HG03457 (cell line): Measurements from ENCODE around the gene TREML1.
"Not testable (repeated sequence)": the region's sequence is repeated elsewhere in the genome, so short reads cannot be mapped to it uniquely, and the experiment has no call there.

ENCODE experiments used
- ATAC-seq: cut with Tn5 transposase; IDR thresholded peaks from one replicate; pipeline ENCODE4 v1.9.1; 2021; ENCODE audit warnings: moderate number of reproducible peaks; ENCODE audit not compliant: unreplicated experiment

The TREML1 gene

DNA sequence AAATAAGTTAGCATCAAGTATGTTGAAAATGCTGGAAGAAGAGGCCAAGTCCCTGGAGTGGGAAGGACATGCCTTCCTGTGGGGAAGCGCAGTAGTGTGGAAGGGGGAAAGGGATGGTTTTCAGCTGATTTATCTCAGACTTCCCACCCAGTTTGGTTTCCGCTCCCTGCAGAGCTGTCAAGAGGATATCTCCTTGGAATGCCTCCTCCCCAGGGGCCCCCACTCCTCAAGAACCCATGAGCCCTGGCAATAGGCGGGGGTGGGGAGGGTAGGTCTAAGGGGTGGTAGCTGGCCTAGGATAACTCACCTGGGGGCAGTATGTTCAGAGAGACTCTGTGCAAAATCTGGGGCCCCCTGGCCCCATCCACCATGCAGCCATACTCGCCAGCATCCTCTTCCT is 696 bp downstream of the TREML1 start:
- ATAC-seq = no peak

DNA sequence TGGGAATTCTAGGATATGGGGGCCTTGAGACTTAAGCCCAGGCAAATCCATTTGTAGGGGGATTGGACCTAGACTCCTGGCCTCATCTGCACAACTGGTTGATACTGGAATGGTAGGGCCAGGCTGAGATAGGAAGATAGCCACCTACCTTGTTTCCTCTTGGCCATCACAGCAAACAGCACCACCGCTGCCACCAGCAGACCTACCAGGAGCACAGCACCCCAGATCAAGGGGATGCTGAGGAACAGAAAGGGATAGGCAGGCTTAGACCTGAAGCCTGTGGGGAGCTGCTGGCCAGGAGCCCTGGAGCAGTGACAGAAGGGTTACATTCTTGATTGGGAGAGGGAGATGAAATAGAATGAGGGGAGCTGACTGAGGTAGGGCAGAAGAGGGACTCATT is 3.5 kb downstream of the TREML1 start:
- no peak for ATAC-seq

DNA sequence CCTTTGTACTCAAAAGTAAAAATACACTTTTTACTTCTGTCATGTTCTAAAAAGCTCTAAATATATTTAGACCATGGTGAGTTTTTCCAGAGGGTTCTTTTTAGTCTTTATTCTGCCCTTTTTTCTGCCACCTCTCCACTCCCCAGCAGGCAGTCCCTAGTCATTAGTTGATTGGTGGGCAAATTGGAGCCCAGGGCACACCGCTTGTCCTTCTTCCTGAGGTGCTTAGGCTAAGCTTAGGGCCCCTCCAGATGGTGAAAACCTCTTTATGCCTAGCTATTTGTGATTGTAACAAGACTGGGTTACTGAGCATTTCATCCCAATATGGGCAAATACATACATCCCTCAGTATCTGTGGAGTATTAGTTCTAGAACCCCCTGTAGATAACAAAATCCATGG is 6.2 kb downstream of the TREML1 start:
- ATAC-seq = no peak

DNA sequence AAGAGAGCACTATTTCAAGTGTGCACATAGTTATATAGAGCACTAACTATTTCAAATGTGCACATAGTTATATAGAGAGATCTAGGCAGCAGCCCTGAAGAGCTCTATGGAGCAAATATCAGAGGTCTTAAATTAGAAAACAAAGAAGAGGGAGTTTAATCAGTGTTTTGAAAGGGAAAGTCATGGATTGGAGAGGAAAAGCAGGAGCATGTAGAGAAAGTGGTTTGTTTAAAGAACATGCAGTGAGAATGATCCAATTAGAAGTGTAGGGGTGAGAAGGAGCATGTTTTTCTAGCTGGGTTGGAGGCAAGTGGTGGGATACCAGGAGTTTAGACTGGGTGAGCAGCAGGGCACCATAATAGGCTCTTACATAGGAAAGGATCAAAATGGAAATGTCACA is 17.2 kb downstream of the TREML1 start:
- ATAC-seq = no peak

DNA sequence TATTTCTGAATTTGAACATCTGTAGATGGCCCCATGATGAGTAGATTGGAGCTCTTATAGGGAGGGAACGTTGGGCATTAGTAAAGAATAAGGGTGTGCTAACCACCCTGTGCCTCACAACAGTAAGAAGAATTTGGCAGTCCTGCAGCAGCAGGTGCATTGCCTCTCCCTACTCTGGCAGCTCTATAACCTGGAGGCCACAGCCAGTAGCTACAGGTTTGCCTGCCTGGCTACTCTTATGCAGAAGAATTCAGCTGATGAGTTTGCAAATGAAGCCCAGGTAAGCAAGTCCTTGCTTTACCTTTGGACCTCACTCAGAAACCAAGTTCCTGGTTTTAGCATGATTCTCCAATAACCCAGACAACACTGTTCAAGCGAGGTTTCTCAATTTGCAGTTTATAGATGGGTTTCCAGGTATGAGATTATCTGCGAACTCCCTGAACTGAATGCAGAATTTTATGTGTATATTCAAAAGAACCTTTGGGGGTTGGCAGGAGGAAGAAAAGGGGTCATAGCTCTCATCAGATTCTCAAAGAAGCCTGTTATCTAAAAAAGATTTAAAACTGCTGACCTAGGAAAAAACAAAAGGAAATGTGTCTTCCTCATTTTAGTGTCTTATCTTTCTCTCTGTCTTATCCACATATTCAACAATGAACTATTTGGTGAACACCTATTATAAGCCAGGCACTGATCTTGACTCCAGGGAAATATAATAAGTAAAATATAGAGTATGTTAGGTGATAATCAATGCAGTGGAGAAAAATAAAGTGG is 18.9 kb downstream of the TREML1 start:
- ATAC-seq = no peak

DNA sequence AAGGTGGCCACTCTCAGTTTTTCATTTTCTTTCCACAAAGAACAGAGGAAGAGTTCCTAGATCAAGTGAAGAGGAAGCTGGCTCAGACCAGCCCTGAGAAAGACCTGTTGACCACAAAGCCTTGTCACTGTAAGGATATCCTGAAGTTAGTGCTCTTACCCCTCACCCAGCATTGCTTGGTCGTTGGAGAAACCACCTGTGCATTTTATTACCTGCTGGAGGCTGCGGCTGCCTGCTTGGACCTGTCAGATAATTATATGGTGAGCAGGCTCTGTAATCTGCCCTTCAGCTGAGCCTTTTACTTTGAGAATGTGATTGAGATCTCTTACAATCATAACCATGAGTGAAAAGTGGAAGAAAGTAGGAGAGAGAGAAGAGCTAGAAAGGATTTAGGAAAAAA is 21.9 kb downstream of the TREML1 start:
- ATAC-seq = no peak

DNA sequence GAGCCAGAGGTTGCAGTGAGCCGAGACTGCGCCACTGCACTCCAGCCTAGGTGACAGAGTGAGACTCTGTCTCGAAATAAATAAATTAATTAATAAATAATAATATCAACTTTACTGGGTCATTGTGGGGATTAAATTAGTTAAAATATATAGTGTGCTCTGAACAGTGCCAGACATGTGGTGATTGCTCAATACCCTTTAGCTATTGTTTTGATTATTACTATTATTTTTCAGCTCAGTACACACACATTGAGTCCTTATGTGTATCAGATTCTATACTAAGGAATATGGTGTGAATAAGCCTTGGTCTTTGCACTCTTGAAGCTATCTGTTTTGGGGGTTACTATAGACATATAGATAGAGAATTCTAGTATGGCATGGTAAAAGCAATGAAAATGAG is 28.9 kb downstream of the TREML1 start:
- ATAC-seq = no peak

DNA sequence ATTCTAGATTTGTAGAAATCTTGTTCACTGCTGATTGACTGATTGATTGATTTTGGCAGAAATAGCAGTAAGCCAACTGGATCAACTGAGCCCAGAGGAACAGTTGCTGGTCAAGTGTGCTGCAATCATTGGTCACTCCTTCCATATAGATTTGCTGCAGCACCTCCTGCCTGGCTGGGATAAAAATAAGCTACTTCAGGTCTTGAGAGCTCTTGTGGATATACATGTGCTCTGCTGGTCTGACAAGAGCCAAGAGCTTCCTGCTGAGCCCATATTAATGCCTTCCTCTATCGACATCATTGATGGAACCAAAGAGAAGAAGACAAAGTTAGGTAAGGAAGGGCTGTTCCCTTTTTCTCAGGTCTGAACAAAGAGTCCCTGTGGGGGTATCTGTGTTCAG is 31.2 kb downstream of the TREML1 start:
- ATAC-seq = no peak

DNA sequence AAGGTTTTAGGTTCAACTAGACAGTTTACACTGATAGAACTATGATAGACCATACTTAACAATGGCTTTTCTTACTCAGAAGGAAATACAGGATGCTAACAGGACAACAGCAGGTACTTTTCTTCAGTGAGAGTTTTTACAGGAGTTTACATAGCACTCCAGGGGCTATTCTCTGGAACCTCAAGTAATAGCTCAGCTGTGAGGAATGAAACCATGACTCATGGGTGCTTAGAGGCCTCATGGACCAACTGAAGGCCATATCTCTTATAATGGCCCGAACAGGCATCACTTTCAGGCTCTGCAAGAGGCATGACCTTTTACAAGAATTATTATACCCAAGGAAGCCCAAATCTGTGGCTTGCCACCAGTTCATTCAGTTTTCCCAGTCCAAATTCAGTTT is 31.8 kb downstream of the TREML1 start:
- ATAC-seq = no peak

DNA sequence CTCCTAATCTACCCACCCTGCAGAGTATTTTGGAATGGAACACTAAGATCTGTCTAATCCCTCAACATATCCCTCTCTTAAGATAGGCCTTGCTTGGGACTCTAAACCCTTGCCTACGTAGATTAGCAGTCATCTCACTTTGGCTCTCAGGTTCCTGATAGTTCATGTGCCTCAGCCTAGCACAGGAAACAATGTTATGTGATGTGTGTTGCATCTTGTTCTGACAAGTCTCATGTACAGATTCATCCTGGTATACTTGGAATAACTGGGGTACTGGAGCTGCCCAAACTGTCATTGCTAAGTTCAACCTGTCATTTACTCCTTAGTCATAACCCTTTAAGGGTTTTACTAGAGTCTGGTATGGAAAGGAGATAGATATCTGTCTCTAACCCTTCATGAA is 34.1 kb downstream of the TREML1 start:
- ATAC-seq = no peak

DNA sequence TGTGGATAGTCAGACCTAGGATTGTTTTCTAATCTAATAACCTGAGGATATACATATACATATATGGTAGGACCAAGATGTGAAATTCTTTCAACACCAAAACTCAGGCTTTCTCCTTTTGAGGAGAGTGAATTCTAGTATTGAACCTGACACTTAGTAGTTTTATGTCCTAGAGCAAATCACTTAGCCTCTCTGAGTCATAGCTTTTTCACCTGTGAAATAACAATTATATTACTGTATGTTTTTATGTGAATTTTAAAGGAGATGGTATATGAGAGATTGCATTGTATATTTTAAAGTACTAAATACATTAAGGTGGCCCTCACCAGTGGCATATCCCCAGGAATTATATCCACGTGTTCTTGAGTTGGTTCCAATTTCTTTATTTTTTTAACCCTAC is 34.6 kb downstream of the TREML1 start:
- no peak for ATAC-seq

DNA sequence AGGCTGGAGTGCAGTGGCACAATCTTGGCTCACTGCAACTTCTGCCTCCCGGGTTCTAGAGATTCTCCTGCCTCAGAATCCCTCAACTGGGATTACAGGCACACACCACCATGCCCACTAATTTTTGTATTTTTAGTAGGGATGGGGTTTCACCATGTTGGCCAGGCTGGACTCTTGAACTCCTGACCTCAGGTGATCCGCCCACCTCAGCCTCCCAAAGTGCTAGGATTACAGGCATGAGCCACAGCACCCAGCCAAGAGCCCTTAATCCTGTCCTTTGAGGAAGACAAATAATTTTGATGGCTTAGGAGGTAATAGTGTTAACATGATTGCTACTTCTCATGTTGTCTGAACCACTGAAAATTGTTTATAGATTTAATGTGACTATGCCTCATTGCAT is 39.1 kb downstream of the TREML1 start:
- ATAC-seq = not testable (repeated sequence)

DNA sequence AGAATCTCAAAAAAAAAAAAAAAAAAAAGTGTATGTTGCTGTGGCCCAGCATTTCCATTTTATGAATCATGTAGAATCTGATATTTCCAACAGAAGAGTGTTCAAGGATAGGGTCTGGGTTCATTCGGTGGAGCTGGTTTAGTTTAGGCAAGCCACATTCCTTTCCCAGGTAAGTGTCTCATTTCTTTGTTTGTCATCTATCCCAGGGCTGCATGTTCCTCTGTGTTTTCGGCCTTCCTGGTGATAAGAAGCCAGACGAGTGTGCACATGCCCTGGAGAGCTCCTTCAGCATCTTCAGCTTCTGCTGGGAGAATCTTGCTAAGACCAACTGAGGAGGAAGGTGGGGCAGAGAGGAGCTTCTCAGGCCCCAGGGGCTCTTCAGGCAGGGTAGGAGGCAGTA is 43.1 kb downstream of the TREML1 start:
- no peak for ATAC-seq

DNA sequence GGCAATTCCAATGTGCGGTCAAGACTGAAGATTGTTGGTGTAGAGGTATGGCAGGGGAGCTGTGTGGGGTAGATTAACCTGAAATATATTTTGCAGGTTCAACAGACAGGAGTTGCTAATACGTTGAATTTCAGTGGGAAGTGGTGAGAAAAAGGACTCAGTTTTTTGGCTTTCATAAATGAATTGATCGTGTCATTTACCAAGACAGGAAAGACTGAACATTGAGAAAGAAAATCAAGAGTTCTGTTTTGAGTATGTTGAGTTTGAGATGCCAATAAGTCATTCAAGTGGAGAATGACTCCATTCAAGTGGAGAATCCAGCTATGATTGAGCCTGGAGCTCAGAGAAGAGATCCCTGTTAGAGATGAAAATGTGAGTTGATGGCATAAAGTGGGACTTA is 50.3 kb downstream of the TREML1 start:
- no peak for ATAC-seq

DNA sequence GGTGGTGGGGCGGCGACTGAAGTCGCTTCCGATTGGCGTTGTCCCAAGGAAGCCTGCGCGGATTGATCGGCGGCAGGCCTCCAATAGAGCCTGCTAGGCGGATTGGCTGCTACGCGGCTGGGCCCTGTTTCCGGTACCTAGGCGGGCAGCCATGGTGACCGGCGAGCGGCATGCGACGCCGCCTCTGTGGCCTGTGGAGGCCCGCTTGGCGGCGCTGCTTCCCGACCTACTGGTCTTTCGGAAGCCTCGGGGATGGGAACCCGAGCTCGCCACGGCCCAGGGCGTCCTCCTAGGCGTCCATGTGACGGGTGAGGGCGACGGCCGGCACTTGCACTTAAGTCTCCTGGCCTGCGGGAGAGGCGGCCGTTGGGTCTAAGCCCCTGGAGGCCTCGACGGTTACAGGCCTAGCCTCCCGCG is 53.3 kb downstream of the TREML1 start:
- no peak for ATAC-seq
